PC-9 (cell line): ENCODE measurements around the gene ZBTB11. TPM values are rescaled to one million over a fixed set of nuclear protein-coding genes. Genes with fewer than 3 reads are reported as not detected.

Experiments
- BruUV-seq: library from RNA; stranded (reverse); fragments of 400-500 nt; replicated peaks from 2 replicates; lab custom pipeline; 2021; lab: Mats Ljungman, UMichigan
- CTCF ChIA-PET: fragments of 300-600 bp; sonication (Branson Sonifier 250); formaldehyde crosslinking; loops from one replicate; lab custom pipeline; 2022; ENCODE audit warnings: antibody characterized with exemption; lab: Charles Lee
- POLR2A ChIA-PET: fragments of 300-600 bp; sonication (Branson Sonifier 250); formaldehyde crosslinking; loops from one replicate; lab custom pipeline; 2022; ENCODE audit warnings: antibody characterized with exemption; ENCODE audit not compliant: unreplicated experiment; lab: Charles Lee
- DNase-seq, 2 experiments: peaks; one replicate each; pipeline versions ENCODE4 v3.0.0 to v3.0.0-alpha.2; 2015 to 2022; ENCODE audit warnings: mixed read lengths in 1 of 2
- H2AFZ ChIP-seq: fragments of 200-600 bp; sonication (generic); 2 replicates; pipeline ENCODE4 v1.8.1; 2017; ENCODE audit warnings: antibody characterized with exemption
- H3F3A ChIP-seq: fragments of 200-600 bp; sonication (generic); 2 replicates; pipeline ENCODE4 v1.8.1; 2017; ENCODE audit warnings: antibody characterized with exemption, mild to moderate bottlenecking, low read depth; ENCODE audit not compliant: insufficient read depth
- H3K27ac ChIP-seq: fragments of 200-600 bp; sonication (generic); 2 replicates; pipeline ENCODE4 v1.6.1; 2016; ENCODE audit warnings: mixed run types
- H3K27me3 ChIP-seq: fragments of 200-600 bp; sonication (generic); 2 replicates; pipeline ENCODE4 v1.6.1; 2016; ENCODE audit warnings: low read depth, mixed run types; ENCODE audit not compliant: insufficient read depth
- H3K36me3 ChIP-seq: fragments of 200-600 bp; sonication (generic); 2 replicates; pipeline ENCODE4 v1.6.1; 2016; ENCODE audit warnings: low read depth, mixed run types
- H3K4me1 ChIP-seq: fragments of 200-600 bp; sonication (generic); replicated peaks from 2 replicates; pipeline ENCODE4 v1.6.1; 2016; ENCODE audit warnings: mixed run types; ENCODE audit not compliant: insufficient read depth
- H3K4me2 ChIP-seq: fragments of 200-600 bp; sonication (generic); 2 replicates; pipeline ENCODE4 v1.6.1; 2017; ENCODE audit warnings: mixed run types
- H3K4me3 ChIP-seq: fragments of 200-600 bp; sonication (generic); 2 replicates; pipeline ENCODE4 v1.6.1; 2016; ENCODE audit warnings: mixed run types
- H3K79me2 ChIP-seq: fragments of 200-600 bp; sonication (generic); 2 replicates; pipeline ENCODE4 v1.6.1; 2017; ENCODE audit warnings: low read depth, mixed run types
- H3K9me2 ChIP-seq: fragments of 200-600 bp; sonication (generic); 2 replicates; pipeline ENCODE4 v1.8.1; 2017; ENCODE audit warnings: mild to moderate bottlenecking; ENCODE audit not compliant: insufficient read depth
- H3K9me3 ChIP-seq: fragments of 200-600 bp; sonication (generic); 2 replicates; pipeline ENCODE4 v1.8.1; 2016; ENCODE audit warnings: low read depth; ENCODE audit not compliant: insufficient read depth
- H4K20me1 ChIP-seq: fragments of 200-600 bp; sonication (generic); 2 replicates; pipeline ENCODE4 v1.8.1; 2017; ENCODE audit not compliant: insufficient read depth
- CTCF ChIP-seq: fragments of 200-600 bp; sonication (generic); conservative IDR thresholded peaks from 2 replicates; pipeline ENCODE4 v1.6.1; 2017; ENCODE audit warnings: mixed run types, antibody characterized with exemption, mild to moderate bottlenecking, moderate library complexity
- EZH2 ChIP-seq: fragments of 200-600 bp; sonication (generic); IDR thresholded peaks from 2 replicates; pipeline ENCODE4 v1.8.0; 2017; ENCODE audit warnings: antibody characterized with exemption, low read depth
- intact Hi-C: fragments of 100-400 bp; cut with micrococcal nuclease; formaldehyde crosslinking; loops from one replicate; pipeline ENCODE4 v1.10.0; 2022; ENCODE audit not compliant: unreplicated experiment
- total RNA-seq: library from RNA; stranded (reverse); gene quantifications from 2 replicates; pipeline ENCODE4 v1.2.3, GENCODE V29; 2021

ZBTB11 gene
- total RNA-seq, 1 experiment from 2014 or later: 22.1 TPM

GRCh38 chr3:101660714-101661113 lies 16.2 kb downstream of the ZBTB11 start:
- Histone ChIP-seq H4K20me1 (no peaks in the 10 kb centered on the region), H3K4me3 (no peak overlapping the region), H3K36me3 (peaks cover 40% of the 10 kb centered on the region), H3K27me3 (no peaks in the 10 kb centered on the region), H3K9me2 (no peaks in the 10 kb centered on the region), H3F3A (no peaks in the 10 kb centered on the region), H3K4me2 (no peak overlapping the region), H3K4me1 (no peaks in the 10 kb centered on the region), H3K79me2 (no peaks in the 10 kb centered on the region), H3K9me3 (no peaks in the 10 kb centered on the region), H2AFZ (no peak overlapping the region), H3K27ac (no peak overlapping the region)
- DNase-seq: no peak
- intact Hi-C loops: no loop called here
- POLR2A ChIA-PET: no interaction called here
- BruUV-seq: no TSS peak
- CTCF ChIA-PET: interaction anchor here (0.6 kb wide), 1 partner anchor 15 kb away, joined by 4 read pairs; no protein-coding TSS in a partner anchor
- TF ChIP-seq CTCF: no peak
- TF ChIP-seq EZH2: no peak

GRCh38 chr3:101656651-101657050 lies 20.3 kb downstream of the ZBTB11 start:
- intact Hi-C loops: loop anchor here (10.0 kb wide), 1 partner anchor 922 kb away; no protein-coding TSS in a partner anchor
- no peaks in the 10 kb centered on the region for H4K20me1 ChIP-seq
- H3K4me1 ChIP-seq: no peaks in the 10 kb centered on the region
- TF ChIP-seq CTCF: no peak
- TF ChIP-seq EZH2: no peak
- ChIA-PET CTCF (no interaction called here), POLR2A (no interaction called here)
- H3K27ac ChIP-seq: no peak overlapping the region
- no peaks in the 10 kb centered on the region for H3K79me2 ChIP-seq
- no peak overlapping the region for H3K4me3 ChIP-seq
- no peak for DNase-seq
- H2AFZ ChIP-seq: no peak overlapping the region
- BruUV-seq: no TSS peak
- peaks cover 54% of the 10 kb centered on the region for H3K36me3 ChIP-seq
- no peak overlapping the region for H3K4me2 ChIP-seq
- H3K9me2 ChIP-seq: no peaks in the 10 kb centered on the region
- H3F3A ChIP-seq: no peaks in the 10 kb centered on the region
- no peaks in the 10 kb centered on the region for H3K27me3 ChIP-seq
- H3K9me3 ChIP-seq: no peaks in the 10 kb centered on the region

GRCh38 chr3:101646726-101647125 lies 30.2 kb downstream of the ZBTB11 start:
- Histone ChIP-seq H3K79me2 (no peaks in the 10 kb centered on the region), H3K27me3 (no peaks in the 10 kb centered on the region), H3K9me3 (no peaks in the 10 kb centered on the region), H3K9me2 (no peaks in the 10 kb centered on the region), H3K4me1 (peaks cover 16% of the 10 kb centered on the region), H3K4me2 (no peak overlapping the region), H3K27ac (no peak overlapping the region), H2AFZ (no peak overlapping the region), H3K36me3 (peaks cover 25% of the 10 kb centered on the region; the same call in 1 of the 2 replicates), H3K4me3 (no peak overlapping the region), H4K20me1 (no peaks in the 10 kb centered on the region), H3F3A (peaks cover 12% of the 10 kb centered on the region)
- DNase-seq: no peak
- ChIA-PET POLR2A (no interaction called here), CTCF (no interaction called here)
- intact Hi-C loops: no loop called here
- TF ChIP-seq EZH2 (no peak), CTCF (no peak)
- BruUV-seq: no TSS peak
